GM21825 (cell line): ENCODE data around the gene CXCL1.

Experiments
- ATAC-seq: cut with Tn5 transposase; IDR thresholded peaks from one replicate; pipeline ENCODE4 v1.9.1; 2021; ENCODE audit warnings: mild to moderate bottlenecking, moderate library complexity; ENCODE audit not compliant: unreplicated experiment

Gene CXCL1

DNA sequence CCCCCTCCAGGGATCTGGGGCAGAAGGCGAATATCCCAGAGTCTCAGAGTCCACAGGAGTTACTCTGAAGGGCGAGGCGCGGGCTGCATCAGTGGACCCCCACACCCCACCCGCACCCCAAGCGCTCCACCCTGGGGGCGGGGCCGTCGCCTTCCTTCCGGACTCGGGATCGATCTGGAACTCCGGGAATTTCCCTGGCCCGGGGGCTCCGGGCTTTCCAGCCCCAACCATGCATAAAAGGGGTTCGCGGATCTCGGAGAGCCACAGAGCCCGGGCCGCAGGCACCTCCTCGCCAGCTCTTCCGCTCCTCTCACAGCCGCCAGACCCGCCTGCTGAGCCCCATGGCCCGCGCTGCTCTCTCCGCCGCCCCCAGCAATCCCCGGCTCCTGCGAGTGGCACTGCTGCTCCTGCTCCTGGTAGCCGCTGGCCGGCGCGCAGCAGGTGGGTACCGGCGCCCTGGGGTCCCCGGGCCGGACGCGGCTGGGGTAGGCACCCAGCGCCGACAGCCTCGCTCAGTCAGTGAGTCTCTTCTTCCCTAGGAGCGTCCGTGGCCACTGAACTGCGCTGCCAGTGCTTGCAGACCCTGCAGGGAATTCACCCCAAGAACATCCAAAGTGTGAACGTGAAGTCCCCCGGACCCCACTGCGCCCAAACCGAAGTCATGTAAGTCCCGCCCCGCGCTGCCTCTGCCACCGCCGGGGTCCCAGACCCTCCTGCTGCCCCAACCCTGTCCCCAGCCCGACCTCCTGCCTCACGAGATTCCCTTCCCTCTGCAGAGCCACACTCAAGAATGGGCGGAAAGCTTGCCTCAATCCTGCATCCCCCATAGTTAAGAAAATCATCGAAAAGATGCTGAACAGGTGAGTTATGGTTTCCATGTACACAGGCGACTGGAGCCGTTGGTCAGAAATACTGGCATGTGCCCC, at the start of gene CXCL1:
TSS of gene CXCL1 (plus strand) at position 264 of the 926 bp plus-strand sequence. CDS start at position 342, 78 bp downstream.
- no peak for ATAC-seq

- ATAC-seq, result no peak
Measured at GRCh38 chr4:73821325-73821724, 47.9 kb upstream of the CXCL1 start.

DNA sequence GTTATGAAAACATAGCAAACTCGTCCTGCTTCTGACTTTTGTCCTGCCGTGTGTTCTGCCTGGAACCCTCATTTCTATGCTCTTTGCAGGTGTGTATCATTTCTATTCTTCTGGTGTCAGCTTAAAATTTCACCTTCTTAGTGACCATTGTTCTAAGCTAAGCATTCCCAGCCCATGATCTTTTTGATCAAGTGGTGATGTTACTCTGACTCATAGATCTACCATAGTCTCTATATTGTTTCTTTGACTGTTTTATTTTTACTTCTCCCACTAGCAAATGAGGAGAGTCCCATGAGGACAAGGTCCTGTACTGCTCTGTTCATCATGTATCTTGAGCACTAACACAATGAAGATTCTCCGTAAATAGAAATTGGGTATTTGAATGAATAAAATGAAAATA, 46.8 kb upstream of the CXCL1 start:
- ATAC-seq, result no peak

GRCh38 chr4:73822812-73823504, 46.2 kb upstream of the CXCL1 start:
- no peak for ATAC-seq

DNA sequence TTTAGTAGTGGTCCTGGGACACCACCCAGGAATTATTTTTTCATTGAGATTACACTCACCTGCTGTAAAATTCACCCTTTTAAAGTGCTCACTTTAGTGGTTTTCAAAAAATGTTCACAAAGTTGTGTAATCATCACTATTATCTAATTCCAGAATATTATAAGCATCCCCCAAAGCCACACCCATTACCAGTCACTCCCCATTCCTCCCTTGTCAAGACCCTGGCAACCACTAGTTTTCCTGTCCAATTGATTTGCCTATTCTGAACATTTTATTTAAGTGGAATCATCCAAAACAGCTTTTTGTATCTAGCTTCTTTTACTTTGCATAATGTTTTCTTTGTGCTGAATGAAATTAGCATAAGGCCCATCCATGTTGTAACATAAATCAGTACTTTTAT, 45.4 kb upstream of the CXCL1 start:
- no peak for ATAC-seq

GRCh38 chr4:73828956-73829355, 40.2 kb upstream of the CXCL1 start:
- ATAC-seq, result no peak

- ATAC-seq, result no peak
Measured at GRCh38 chr4:73831569-73831968, 37.6 kb upstream of the CXCL1 start.

GRCh38 chr4:73832651-73833237, 36.4 kb upstream of the CXCL1 start:
- no peak for ATAC-seq

DNA sequence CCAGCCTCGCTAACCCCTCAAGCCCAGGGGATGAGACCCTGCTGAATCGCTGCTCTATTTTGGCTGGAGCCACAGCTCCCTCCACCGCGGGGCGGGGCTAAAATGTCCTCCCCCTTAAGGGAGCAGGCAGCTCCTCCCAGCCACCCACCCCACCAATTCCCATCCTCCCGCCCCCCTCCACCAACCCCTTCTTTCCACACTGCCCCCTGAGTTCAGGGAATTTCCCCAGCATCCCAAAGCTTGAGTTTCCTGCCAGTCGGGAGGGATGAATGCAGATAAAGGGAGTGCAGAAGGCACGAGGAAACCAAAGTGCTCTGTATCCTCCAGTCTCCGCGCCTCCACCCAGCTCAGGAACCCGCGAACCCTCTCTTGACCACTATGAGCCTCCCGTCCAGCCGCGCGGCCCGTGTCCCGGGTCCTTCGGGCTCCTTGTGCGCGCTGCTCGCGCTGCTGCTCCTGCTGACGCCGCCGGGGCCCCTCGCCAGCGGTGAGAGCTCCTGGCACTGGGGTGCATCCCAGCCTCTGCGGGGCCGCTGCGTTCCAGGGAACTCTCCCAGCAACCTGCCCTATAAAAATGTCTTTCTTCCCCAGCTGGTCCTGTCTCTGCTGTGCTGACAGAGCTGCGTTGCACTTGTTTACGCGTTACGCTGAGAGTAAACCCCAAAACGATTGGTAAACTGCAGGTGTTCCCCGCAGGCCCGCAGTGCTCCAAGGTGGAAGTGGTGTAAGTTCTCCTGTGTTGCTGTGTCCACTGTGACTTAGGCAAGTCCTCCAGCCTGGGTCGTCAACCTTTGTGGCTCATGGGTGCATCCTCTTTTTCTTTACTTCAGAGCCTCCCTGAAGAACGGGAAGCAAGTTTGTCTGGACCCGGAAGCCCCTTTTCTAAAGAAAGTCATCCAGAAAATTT, 32.6 kb upstream of the CXCL1 start, which contains the start of gene CXCL6:
TSS of gene CXCL6 (plus strand) at position 306 of the 907 bp plus-strand sequence. CDS start at position 379, 73 bp downstream.
- no peak for ATAC-seq

DNA sequence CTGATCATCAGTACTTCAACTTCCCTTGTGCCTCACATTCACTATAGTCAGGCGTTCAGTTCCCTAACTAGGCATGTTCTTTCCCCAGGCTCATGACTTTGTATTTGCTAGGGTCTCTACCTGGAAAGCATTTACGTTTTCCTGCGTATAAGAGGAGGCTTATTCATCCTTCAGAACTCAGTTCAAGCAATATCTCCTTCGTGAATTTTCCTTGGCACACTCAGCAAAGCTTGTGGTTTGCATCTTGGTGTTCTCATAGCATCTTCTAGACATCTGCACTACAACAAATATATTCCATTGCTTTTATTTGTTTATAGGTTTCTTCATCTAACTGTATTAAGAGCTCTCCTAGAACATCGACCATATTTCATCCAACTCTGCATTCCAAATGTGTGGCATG, 30.1 kb upstream of the CXCL1 start:
- ATAC-seq, result no peak

- no peak for ATAC-seq
Measured at GRCh38 chr4:73839715-73840114, 29.5 kb upstream of the CXCL1 start.

DNA sequence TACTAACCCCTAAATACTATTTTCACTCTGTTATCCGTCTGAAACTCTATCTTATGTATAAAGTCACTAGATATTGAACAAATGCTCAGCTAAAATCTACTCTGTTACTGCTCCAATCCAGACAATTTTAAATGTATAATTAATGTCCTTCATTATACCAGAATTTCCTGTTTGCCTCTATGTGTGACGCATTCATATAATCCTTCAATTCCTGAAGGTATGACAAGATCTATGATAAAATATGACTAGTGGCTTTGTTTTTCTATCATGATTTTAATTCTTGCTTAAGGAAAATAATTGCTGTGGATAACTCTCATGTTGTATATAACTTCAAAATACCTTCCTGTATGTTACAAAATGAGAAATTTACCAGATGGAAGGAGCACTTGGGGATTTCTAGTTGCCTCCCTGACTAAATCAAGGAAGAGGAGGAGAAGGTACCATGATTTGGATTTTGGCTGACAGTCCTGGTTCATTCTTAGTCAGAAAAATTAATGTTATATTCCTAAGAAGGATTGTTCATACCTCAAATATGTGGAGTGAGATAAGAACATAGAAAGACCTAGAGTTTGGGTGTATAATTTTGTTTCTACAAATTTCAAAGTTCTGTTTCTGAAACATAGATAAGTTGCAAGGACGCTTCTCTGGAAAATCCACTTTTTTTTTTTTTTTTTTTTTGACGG, 27.8 kb upstream of the CXCL1 start:
- ATAC-seq, result no peak

- ATAC-seq, result no peak
Measured at GRCh38 chr4:73842696-73843095, 26.5 kb upstream of the CXCL1 start.

- ATAC-seq, result no peak
Measured at GRCh38 chr4:73843369-73843768, 25.8 kb upstream of the CXCL1 start.

- ATAC-seq, result no peak
Measured at GRCh38 chr4:73844345-73844744, 24.8 kb upstream of the CXCL1 start.

DNA sequence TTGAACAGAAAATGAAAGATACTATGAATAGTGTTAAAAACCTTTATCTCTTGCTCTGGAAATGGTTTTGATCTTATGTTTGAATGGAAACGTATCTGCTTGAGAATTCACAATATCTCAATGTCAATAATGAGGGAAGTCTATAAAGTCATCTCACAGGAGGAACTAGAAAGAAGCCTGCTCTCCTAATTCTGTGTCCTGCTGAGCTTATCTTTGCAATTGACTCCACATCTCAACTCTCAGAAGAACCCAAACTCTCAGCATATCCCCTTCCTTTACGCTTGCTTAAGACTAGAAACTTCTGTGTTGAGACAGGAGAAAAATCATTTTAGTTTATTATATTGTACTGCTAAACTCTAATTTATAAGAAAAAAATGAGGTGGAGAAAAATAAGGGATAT, 24.4 kb upstream of the CXCL1 start:
- no peak for ATAC-seq

GRCh38 chr4:73847526-73848182, 21.5 kb upstream of the CXCL1 start:
- no peak for ATAC-seq

- ATAC-seq, result no peak
Measured at GRCh38 chr4:73848183-73848777, 20.9 kb upstream of the CXCL1 start.
